ENCODE measurements around the gene HOXA7. TPM values are rescaled to one million over a fixed set of nuclear protein-coding genes. Genes with fewer than 3 reads are reported as not detected.

The HOXA7 gene
- total and polyA plus RNA-seq, 2 of the 8 experiments (the other 6 are each of a cell fraction or from before 2014, with no cell fraction given), result 0.03 TPM; not detected in 1

DNA sequence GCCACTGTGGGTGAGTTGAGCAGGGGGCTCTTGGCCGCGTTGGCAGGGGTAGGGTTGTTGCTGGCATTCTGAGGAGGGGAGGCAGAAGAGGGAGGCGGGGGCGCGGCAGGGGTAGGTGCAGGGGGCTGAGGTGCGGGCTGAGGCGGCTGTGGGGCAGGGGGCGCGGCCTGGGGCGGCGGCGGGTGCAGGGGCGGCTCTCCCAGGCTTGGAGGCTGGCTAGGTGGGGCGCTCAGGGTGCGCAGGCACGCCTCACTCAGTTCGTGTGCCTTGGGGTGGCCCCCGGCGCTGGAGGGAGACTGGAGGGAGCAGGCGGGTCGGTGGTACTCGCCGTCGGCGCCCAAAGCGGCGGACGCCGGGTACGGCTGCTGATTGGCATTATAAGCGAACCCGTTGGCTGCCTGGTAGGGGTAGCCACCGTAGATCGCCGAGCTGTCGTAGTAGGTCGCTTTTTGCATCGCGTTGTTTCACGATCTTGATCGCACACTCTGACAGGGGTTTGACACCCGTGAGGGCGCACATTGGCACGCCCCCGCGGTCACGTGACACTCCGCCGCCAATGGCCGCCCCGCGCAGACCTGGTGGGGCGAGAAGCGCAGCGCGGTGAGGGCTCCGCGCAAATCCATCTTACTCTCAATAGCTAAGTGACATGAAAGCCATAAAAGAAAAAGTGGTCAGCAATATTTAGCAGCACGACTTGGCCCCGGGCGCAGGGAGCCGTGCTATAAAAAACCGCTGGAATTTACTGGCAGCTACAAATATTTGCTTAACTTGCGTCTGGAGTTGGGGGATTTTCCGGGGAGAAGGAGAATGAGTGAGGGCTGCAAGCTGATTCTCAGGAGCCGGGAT is 46.1 kb downstream of the HOXA7 start (continued):
- TF ChIP-seq TEAD4 (IDR thresholded peaks at IDR 0.05; ENCODE audit: low read depth, low read length) (no peak), POLR2A (IDR thresholded peaks at IDR 0.05; ENCODE audit: control extremely low read depth in 1 of 2, low read depth in 2 of 2, low read length in 2 of 2) (no peak), RBBP5 (IDR thresholded peaks at IDR 0.05; ENCODE audit: borderline replicate concordance, low read depth, low read length) (no peak), KDM1A (IDR thresholded peaks at IDR 0.05; ENCODE audit: borderline replicate concordance, low read length) (no peak), JUND (IDR thresholded peaks at IDR 0.05; ENCODE audit: low read length) (no peak), EP300 (IDR thresholded peaks at IDR 0.05; ENCODE audit: borderline replicate concordance in 1 of 2, low read depth in 2 of 2, low read length in 2 of 2) (no peak), JUN (IDR thresholded peaks at IDR 0.05; ENCODE audit: low read depth, low read length) (no peak), MAFK (IDR thresholded peaks at IDR 0.05; ENCODE audit: low read depth, low read length) (no peak), TAF7 (optimal IDR thresholded peaks at IDR 0.05; ENCODE audit: borderline replicate concordance, low read depth, low read length) (no peak), POU5F1 (IDR thresholded peaks at IDR 0.05; ENCODE audit: low read depth, low read length) (no peak), ASH2L (IDR thresholded peaks at IDR 0.05; ENCODE audit: low read length) (no peak), CHD2 (IDR thresholded peaks at IDR 0.05; ENCODE audit: low read length) (no peak), KDM4A (IDR thresholded peaks at IDR 0.05; ENCODE audit: low read depth, low read length, severe bottlenecking) (peak; percentile 51), BRCA1 (IDR thresholded peaks at IDR 0.05; ENCODE audit: low read depth, low read length) (no peak), GTF2F1 (IDR thresholded peaks at IDR 0.05; ENCODE audit: borderline replicate concordance, low read depth, low read length) (no peak), RFX5 (IDR thresholded peaks at IDR 0.05; ENCODE audit: borderline replicate concordance, low read depth, low read length) (no peak), EZH2 (IDR thresholded peaks at IDR 0.05; ENCODE audit: low read depth, low read length, severe bottlenecking) (peak; percentile 87)
- TF ChIP-seq, protein P1, sequence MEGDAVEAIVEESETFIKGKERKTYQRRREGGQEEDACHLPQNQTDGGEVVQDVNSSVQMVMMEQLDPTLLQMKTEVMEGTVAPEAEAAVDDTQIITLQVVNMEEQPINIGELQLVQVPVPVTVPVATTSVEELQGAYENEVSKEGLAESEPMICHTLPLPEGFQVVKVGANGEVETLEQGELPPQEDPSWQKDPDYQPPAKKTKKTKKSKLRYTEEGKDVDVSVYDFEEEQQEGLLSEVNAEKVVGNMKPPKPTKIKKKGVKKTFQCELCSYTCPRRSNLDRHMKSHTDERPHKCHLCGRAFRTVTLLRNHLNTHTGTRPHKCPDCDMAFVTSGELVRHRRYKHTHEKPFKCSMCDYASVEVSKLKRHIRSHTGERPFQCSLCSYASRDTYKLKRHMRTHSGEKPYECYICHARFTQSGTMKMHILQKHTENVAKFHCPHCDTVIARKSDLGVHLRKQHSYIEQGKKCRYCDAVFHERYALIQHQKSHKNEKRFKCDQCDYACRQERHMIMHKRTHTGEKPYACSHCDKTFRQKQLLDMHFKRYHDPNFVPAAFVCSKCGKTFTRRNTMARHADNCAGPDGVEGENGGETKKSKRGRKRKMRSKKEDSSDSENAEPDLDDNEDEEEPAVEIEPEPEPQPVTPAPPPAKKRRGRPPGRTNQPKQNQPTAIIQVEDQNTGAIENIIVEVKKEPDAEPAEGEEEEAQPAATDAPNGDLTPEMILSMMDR (IDR thresholded peaks at IDR 0.05; ENCODE audit: control extremely low read depth in 1 of 3, insufficient read depth in 1 of 3, low read depth in 1 of 3, low read length in 3 of 3), result no peak
- TF ChIP-seq, protein P2, sequence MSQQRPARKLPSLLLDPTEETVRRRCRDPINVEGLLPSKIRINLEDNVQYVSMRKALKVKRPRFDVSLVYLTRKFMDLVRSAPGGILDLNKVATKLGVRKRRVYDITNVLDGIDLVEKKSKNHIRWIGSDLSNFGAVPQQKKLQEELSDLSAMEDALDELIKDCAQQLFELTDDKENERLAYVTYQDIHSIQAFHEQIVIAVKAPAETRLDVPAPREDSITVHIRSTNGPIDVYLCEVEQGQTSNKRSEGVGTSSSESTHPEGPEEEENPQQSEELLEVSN (IDR thresholded peaks at IDR 0.05), result 0 out of 2 replicates have a peak, but pooled peaks have one; percentile 16
- TF ChIP-seq, protein P3, sequence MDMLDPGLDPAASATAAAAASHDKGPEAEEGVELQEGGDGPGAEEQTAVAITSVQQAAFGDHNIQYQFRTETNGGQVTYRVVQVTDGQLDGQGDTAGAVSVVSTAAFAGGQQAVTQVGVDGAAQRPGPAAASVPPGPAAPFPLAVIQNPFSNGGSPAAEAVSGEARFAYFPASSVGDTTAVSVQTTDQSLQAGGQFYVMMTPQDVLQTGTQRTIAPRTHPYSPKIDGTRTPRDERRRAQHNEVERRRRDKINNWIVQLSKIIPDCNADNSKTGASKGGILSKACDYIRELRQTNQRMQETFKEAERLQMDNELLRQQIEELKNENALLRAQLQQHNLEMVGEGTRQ (IDR thresholded peaks at IDR 0.05; ENCODE audit: low read length), result peak; percentile 90

Data from H1 (cell line).